Lung (tissue), 12 donors: Measurements from ENCODE around the gene CDC42SE1. TPM values are rescaled to one million over a fixed set of nuclear protein-coding genes. Genes with fewer than 3 reads are reported as not detected.

Experiments
- ATAC-seq: fragments of 200-7000 bp; cut with Tn5 transposase; one replicate; pipeline ENCODE4 v1.9.1; 2020; ENCODE audit warnings: moderate number of reproducible peaks; ENCODE audit not compliant: insufficient read depth, low FRiP score
- DNase-seq, 3 donors: peaks; one replicate each; pipeline ENCODE4 v3.0.0-alpha.2; 2013 to 2017
- H3K27ac ChIP-seq, 2 donors: one replicate each; pipeline ENCODE4 v1.5.1; 2013; ENCODE audit warnings: mild to moderate bottlenecking in 2 of 2, moderate library complexity in 2 of 2, control low read depth in 1 of 2, inconsistent platforms in 1 of 2, low read depth in 1 of 2, low read length in 1 of 2
- H3K27me3 ChIP-seq, 3 donors: one replicate each; pipeline ENCODE4 v1.5.1; 2013; ENCODE audit warnings: low read length in 2 of 3; ENCODE audit not compliant: control insufficient read depth in 3 of 3, insufficient read depth in 3 of 3
- H3K36me3 ChIP-seq, 4 donors: one replicate each; pipeline ENCODE4 v1.5.1; 2013; ENCODE audit warnings: low read length in 4 of 4, mild to moderate bottlenecking in 1 of 4, moderate library complexity in 1 of 4; ENCODE audit not compliant: control insufficient read depth in 4 of 4, insufficient read depth in 4 of 4
- H3K4me1 ChIP-seq, 5 donors: one replicate each; pipeline ENCODE4 v1.5.1; 2013; ENCODE audit warnings: low read length in 5 of 5, mild to moderate bottlenecking in 2 of 5, moderate library complexity in 1 of 5; ENCODE audit not compliant: control insufficient read depth in 5 of 5, insufficient read depth in 5 of 5
- H3K4me3 ChIP-seq: one replicate; pipeline ENCODE4 v1.5.1; 2013; ENCODE audit warnings: mild to moderate bottlenecking, control low read depth, moderate library complexity
- H3K9ac ChIP-seq, 2 donors: one replicate each; pipeline ENCODE4 v1.5.1; 2013; ENCODE audit warnings: low read length in 2 of 2, control low read depth in 1 of 2; ENCODE audit not compliant: insufficient read depth in 1 of 2
- H3K9me3 ChIP-seq, 4 donors: one replicate each; pipeline ENCODE4 v1.5.1; 2013; ENCODE audit warnings: low read length in 3 of 4, mild to moderate bottlenecking in 1 of 4, moderate library complexity in 1 of 4; ENCODE audit not compliant: control insufficient read depth in 4 of 4, insufficient read depth in 3 of 4
- CTCF ChIP-seq: IDR thresholded peaks from 2 replicates; pipeline ENCODE4 v1.5.1; 2012; ENCODE audit warnings: mild to moderate bottlenecking; ENCODE audit errors: control extremely low read depth, extremely low read depth
- WGBS, 2 donors: extraction: QIAGEN DNeasy Blood & Tissue Kit; methylation state at CpG; one replicate each; pipeline ENCODE4 v1.1.7; 2013; 5-methylcytosine and 5-hydroxymethylcytosine counted together
- polyA plus RNA-seq, 2 donors: library from polyadenylated mRNA; stranded (reverse); fragments of 200-250 nt; gene quantifications; one replicate each; pipeline ENCODE4 v1.2.1, GENCODE V29; 2013
- total RNA-seq, 2 donors: library from RNA; depleted of rRNA in 1 of 2; stranded (reverse); fragments of >200 nt in 1 of 2; gene quantifications; one replicate each; pipeline ENCODE4 v1.2.1, GENCODE V29; 2014 to 2021
- donor health status: control.
- donor health status: control.
- donor health status: Bipolar disorder and iron deficiency.
- donor health status: healthy.
- donor health status: DM: yes; HTN: yes; CAD: no.

The CDC42SE1 gene
- total and polyA plus RNA-seq, 4 donors = 38.4 to 147 (median 95.5) TPM

GRCh38 chr1:151011154-151011850 lies 48.1 kb downstream of the CDC42SE1 start:
- no peak for DNase-seq
- Histone ChIP-seq H3K36me3 (no peaks in the 10 kb centered on the region), H3K4me3 (no peak overlapping the region), H3K9ac (peak overlapping the region in 1 of 2 donors; percentile 5), H3K27ac (no peak overlapping the region), H3K9me3 (no peaks in the 10 kb centered on the region), H3K27me3 (no peaks in the 10 kb centered on the region), H3K4me1 (peaks cover 6 to 36% (median 18%) of the 10 kb centered on the region in 5 donors)
- TF ChIP-seq CTCF = no peak
- no peak for ATAC-seq
- 56 to 60% methylated on average over 4 of the region's 4 CpGs for WGBS, 2 donors

GRCh38 chr1:151010346-151010726 lies 49.1 kb downstream of the CDC42SE1 start:
- Histone ChIP-seq H3K36me3 (no peaks in the 10 kb centered on the region), H3K4me3 (no peak overlapping the region), H3K27ac (no peak overlapping the region), H3K9ac (no peak overlapping the region), H3K9me3 (no peaks in the 10 kb centered on the region), H3K4me1 (peaks cover 6 to 46% (median 18%) of the 10 kb centered on the region in 5 donors), H3K27me3 (no peaks in the 10 kb centered on the region)
- no peak for ATAC-seq
- whole genome bisulfite sequencing, 2 donors = 90 to 94% methylated on average over 3 of the region's 3 CpGs
- TF ChIP-seq CTCF = no peak
- DNase-seq = no peak

GRCh38 chr1:151009674-151010345 lies 49.6 kb downstream of the CDC42SE1 start:
- Histone ChIP-seq H3K9me3 (no peaks in the 10 kb centered on the region), H3K4me3 (no peak overlapping the region), H3K27ac (no peak overlapping the region), H3K9ac (peak overlapping the region in 1 of 2 donors; percentile 98), H3K27me3 (no peaks in the 10 kb centered on the region), H3K4me1 (peaks cover 6 to 51% (median 19%) of the 10 kb centered on the region in 5 donors), H3K36me3 (no peaks in the 10 kb centered on the region)
- 97 to 98% methylated on average over 8 of the region's 8 CpGs for WGBS, 2 donors
- DNase-seq (no peak), ATAC-seq (no peak)
- TF ChIP-seq CTCF = no peak
